NCI-H1930 (cell line): ENCODE results near the gene NONO.
"Not testable (repeated sequence)": the region's sequence is repeated elsewhere in the genome, so short reads cannot be mapped to it uniquely, and the experiment has no call there.

Source experiments
- DNase-seq, 2 experiments: peaks; one replicate each; lab custom pipeline; 2025; lab: John Stamatoyannopoulos, UW

NONO gene

DNA sequence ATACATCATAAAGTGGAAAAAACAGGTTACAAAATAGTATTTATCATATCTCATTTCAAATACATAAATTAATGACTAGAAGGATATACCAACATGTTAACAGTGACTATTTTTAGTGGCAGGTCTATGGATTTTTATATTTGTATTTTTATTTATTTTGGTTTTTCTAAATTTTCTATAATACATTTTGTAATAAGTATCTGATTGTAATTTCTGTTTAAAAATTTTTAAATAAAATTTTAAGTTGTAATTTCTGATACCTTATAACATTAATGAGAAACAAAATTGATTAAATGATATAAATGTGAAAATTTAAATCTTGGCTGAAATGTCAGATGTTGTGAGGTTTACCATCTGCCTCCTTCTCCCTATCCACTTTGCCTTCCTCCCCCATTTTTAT is 2.5 kb downstream of the NONO start:
- DNase-seq = no peak

DNA sequence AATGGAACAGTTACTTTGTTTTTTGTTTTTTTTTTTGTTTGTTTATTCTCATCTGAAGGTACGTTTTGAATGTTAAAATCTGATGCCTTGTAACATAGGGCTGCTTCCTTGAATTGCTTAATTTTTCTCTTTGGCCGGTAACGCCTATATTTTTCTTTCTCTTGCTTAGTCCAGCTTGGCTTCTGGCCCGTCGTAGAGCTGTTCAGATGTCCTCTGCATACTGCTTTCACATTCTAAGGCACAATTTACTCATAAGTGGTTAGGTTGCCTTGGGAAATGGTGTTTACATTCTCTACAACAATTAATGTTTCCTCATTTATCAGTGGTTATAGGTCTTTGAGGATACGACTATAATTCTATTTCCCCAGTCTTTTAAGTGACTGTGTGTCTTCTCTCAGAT is 7.9 kb downstream of the NONO start:
- DNase-seq = no peak

DNA sequence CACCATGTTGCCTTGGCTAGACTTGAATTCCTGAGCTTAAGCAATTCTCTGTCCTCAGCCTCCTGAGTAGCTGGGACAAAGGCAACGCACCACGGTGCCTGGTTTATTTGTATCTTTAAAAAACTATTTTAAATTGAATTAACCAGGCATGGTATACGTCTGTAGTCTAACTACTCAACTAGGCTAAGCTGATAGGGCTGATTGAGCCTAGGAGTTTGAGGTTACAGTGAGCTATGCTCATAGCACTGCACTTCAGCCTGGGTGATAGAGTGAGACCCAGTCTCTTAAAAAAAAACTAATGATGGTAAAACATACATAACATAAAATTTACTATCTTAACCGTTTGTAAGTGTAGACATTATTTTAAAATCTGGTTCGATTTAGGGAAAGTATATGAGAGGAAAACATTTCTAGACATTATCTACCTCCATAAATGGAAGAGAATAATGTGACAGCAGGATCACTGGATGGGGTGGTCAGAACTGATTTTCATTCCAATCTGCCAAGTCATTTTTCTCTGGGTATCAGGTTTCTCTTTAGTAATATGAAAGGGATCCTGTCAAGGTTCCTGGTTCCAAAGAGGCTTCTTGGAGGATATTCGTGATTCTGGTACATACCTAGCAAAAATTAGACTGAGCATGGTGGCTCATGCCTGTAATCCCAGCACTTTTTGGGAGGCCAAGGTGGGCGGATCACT is 9.4 kb downstream of the NONO start:
- DNase-seq = no peak

DNA sequence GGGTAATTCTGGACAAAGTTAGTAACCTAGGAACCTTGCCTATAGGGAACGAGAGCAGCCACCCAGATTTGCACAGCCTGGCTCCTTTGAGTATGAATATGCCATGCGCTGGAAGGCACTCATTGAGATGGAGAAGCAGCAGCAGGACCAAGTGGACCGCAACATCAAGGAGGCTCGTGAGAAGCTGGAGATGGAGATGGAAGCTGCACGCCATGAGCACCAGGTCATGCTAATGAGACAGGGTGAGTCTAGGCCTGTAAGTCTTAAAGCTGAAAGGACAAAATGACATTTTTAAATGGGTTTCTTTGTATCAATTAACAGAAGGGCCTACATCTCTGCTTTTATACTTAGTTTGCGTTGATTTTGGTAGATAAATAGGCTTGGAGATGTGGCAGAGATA is 13.4 kb downstream of the NONO start:
- DNase-seq = no peak

DNA sequence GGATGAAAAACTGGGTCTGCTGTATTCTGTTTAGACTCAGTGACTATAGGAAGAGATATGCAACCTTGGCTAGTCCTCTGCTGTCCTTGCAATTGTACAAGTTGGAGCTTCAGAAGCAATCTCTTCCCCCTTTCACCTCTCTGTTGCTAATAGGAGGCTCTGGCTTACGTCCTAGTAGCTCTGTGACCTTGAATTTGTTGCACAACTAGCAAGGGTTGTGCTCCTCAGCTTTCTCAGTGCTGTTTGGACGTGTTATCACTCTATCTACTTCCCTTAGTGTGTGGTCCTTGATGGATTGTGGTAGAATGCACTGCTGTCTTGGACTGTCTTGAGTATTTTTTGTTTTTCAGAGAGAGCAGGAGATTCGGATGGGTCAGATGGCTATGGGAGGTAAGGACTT is 14.7 kb downstream of the NONO start:
- DNase-seq = no peak

DNA sequence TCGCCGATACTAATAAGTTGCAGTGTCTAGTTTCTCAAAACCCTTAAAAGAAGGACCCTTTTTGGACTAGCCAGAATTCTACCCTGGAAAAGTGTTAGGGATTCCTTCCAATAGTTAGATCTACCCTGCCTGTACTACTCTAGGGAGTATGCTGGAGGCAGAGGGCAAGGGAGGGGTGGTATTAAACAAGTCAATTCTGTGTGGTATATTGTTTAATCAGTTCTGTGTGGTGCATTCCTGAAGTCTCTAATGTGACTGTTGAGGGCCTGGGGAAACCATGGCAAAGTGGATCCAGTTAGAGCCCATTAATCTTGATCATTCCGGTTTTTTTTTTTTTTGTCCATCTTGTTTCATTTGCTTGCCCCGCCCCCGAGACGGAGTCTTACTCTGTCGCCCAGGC is 16.6 kb downstream of the NONO start:
- DNase-seq = not testable (repeated sequence)

DNA sequence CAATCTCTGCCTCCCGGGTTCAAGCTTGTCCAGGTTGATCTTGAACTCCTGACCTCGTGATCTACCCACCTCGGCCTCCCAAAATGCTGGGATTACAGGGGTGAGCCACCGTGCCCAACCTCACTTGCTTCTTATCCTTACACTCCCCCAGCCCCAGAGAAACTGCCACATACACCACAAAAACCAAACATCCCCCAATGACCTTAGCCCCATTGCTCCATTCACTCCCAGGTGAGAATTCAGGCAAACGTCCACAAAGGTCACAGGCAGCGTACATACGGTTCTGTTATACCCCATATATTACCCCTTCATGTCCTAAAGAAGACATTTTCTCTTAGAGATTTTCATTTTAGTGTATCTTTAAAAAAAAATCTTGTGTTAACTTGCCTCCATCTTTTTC is 17.1 kb downstream of the NONO start:
- DNase-seq = not testable (repeated sequence)

DNA sequence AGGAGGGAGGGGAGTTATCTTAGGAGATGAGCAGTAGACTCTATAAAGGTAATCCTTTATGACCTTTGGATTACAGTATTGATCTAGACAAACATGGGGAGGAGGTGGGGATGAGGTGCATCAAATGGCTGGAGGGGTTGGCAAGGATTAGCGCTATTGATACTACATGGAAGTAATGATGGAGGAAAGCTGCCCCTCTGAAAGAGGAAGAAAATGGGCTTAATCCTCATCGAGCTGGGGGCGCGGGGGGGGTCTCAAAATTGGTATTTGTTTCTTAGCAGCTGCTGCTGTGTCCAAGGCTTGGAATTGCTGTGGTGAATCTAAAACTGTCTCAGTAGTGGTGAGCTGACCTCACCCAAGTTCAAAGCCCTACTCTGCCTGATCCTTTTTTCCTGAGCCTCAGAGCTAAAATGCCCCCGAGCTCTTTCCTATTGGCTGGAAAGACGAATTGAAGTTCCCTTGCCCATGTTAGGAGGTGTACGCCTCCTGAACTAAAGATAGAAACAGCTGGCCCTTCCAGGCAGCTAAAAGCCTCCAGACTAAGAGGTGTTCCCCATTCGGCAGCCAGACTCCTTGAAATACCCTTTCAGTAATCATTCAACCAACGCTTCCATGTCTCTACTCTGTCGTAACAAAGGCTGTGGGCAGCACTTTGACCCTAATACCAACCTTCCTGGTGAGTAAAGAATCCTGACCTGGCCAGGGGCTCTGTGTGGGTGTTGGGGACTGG is 17.9 kb downstream of the NONO start, which contains the start of gene ITGB1BP2:
Gene ITGB1BP2 (plus strand): TSS at position 556 of the 730 bp plus-strand sequence. CDS start 57 bp downstream, at position 613.
- DNase-seq = no peak

DNA sequence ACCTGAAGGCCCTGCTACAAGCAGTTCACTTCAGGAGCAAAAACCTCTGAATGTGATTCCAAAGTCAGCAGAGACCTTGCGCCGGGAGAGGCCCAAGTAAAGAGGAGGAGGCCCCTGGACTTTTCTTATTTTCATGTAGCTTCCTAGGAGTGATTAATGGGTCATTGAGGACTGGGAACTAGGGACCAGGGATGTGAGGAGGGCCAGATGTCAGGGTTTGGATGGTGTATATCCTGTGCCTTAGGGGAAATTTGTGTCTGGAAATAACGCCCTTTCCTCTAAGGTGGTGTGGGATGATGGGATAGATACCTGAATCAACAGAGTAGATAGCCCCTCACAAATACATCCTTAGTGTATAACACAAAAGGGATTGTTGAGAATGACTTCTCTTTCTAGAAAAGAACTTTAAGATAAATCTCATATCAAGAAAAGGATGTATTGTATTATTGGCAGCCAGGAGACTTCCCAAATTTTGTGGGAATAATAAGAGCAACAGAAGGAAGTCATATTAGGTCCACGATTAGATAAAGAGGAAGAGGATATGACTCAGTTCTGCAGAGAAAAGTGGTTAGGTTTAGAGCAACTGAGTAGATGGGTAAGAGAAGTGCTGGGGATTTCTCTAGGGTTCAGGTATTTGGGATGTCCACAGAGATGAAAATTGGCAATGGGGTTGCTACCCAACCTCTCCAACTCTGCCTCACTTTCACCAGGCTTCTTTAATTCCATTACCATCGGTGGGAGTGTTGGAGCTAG is 19.2 kb downstream of the NONO start:
- no peak for DNase-seq

DNA sequence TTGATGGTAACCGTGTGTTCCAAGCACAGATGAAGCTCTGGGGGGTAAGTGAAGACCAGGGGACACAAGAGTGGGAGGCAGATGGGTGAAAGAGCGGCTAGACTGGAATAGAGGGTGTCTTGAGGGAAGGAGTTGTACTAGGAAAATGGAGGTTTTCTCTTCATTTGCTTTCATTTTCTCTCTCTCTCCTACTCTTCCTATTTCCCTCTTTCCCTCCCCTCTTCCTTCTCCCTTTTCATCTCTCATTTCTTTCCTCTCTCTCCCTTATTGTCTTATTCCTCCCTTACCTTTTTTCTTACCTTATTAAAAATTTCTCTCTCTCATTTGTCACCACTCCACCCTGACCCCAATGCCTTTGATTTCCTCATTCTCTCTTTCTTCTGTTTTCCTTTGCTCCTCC is 21.1 kb downstream of the NONO start:
- no peak for DNase-seq

DNA sequence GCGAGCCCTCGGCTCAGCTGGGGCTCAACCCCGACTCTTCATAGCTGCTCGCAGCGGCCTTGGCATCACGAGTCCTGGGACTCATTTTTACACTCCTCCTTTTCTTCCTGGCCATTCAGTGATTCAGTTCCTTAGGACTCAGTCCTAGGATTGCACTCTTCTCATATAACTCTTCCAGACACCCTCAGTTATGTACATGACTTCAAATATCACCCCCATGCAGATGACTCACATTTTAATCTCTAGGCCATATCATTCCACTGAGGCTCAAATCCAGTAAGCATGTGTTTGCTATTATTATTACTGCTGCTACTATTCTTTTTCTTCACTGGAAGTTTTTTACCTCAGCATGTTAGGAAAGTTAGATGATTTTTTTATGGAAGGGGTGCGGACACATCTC is 32.5 kb downstream of the NONO start:
- no peak for DNase-seq

DNA sequence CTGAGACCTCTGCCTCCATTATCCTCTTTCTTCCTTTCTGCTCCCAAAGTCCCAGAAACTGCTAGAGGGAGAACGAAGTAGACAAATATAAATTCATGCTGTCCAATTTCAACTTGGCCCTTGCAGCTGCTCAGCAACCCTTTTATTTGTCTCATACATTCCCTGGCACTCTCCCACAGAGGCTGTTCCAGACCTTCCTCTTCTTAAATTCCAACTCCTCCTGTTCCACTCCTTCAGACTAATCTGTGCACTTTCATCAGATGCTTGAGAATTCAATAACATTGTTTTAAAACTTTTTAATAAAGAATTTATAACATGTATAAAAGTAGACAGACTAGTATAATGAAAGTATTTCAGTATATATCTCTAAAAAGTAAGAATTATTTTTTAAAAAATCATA is 33.5 kb downstream of the NONO start:
- DNase-seq = not testable (repeated sequence)

DNA sequence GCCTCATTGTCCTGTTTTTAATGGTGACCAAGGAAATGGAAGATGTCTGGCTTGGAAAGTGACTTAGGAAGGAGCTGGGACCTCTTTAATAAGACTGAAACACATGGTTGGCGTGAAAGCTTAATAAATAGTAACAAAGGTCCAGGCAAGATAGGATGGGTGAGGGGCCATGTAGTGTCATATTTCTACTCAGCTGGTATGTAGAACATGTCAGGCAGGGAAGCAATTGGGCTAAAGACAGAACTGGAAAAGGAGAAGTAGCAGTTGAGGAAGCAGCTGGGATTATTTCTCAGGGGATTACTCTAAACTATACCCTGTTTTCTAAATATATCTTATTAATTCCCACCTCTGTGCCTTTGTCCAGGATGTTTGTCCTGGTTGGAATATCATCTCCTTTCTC is 36.7 kb downstream of the NONO start:
- no peak for DNase-seq

DNA sequence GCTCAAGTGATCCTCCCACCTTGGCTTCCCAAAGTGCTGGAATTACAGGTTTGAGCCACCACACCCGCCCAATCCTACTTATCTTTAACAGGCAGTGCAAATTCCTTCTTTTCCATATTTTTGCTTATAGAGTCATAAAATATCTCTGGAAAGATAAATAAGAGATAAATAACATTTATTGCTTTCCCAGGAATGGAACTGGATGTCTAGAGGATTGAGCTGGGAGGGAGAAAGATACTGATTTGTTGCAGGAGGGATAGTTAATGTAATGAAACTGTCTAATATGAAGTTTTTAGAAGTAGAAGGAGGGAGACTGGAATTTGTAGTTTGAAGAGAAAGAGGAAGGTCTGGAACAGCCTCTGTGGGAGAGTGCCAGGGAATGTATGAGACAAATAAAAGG is 38.3 kb downstream of the NONO start:
- DNase-seq = no peak

DNA sequence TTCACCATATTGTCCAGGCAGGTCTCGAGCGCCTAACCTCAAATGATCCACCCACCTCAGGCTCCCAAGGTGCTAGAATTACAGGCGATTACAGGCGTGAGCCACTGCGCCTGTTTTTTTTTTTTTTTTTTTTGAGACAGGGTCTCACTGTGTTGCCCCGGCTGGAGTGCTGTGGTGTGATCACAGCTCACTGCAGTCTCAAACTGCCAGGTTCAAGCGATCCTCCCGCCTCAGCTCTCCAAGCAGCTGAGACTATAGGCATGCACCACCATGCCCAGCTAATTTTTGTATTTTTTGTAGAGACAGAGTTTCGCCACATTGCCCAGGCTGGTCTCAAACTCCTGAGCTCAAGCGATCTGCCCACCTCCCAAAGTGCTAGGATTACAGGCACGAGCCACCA is 41.0 kb downstream of the NONO start:
- DNase-seq = not testable (repeated sequence)

DNA sequence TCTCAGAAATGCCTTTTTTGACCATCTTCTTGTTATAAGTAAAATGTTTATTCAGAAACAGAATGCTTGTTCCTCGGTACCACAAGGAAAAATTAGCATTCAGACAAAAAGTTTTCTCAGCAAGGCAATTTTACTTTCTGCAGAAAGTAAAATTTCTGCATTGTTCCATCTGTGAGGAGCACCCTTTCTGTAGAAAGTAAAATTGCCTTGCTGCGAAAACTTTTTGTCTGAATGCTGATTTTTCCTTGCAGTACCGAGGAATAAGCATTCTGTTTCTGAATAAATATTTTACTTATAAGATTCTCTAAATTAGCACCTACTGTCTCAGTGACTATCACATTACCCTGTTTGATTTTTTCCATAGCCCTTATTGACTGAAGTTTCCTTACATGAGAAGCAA is 43.0 kb downstream of the NONO start:
- DNase-seq = no peak

DNA sequence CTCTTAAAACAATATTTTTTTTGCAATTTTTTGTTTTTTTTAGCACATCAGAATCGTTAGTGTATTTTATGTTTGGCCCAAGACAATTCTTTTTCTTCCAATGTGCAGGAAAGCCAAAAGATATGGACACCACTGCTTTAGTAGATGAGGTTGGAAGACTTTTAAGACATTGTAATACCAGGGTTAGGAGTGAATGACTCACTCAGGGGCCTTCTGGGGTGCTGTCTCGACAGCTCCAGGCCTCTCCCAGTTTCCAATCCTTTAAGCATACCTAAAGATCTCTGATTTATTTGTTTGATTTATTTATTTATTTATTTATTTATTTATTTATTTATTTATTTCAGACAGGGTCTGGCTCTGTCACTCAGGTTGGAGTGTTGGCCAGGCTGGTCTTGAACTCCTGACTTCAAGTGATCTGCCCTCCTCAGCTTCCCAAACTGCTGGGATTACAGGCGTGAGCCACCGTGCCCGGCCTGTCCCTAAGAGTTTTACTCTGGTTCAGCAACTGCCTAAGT is 65.8 kb downstream of the NONO start:
- not testable (repeated sequence) for DNase-seq

DNA sequence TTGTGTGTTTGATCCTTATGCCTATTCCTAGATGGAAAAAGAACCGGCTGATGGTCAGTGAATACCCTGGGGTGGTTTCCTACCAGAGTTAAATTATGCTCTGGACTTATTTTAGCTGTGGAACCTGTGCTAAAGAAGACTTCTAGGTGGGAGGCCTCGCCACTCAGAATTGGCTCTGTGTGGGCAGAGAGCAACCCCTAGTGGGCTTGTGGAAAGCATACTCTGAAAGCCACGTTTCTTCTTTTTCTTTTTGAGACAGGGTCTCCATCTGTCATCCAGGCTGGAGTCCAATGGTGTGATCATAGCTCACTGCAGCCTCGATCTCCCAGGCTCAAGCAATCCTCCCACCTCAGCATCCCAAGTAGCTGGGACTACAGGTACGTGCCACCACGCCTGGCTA is 66.4 kb downstream of the NONO start:
- not testable (repeated sequence) for DNase-seq
